Fibroblast of peridontal ligament (primary cell): ENCODE results near the gene CYP4F8.
A peak's percentile ranks its signal among the peaks of the same experiment; 100 is the strongest.
"Not testable (repeated sequence)": the region's sequence is repeated elsewhere in the genome, so short reads cannot be mapped to it uniquely, and the experiment has no call there.

Experiments
- DNase-seq: peaks from one replicate; pipeline ENCODE4 v3.0.0-alpha.2; 2010; ENCODE audit errors: extremely low read depth

The CYP4F8 gene, protein sequence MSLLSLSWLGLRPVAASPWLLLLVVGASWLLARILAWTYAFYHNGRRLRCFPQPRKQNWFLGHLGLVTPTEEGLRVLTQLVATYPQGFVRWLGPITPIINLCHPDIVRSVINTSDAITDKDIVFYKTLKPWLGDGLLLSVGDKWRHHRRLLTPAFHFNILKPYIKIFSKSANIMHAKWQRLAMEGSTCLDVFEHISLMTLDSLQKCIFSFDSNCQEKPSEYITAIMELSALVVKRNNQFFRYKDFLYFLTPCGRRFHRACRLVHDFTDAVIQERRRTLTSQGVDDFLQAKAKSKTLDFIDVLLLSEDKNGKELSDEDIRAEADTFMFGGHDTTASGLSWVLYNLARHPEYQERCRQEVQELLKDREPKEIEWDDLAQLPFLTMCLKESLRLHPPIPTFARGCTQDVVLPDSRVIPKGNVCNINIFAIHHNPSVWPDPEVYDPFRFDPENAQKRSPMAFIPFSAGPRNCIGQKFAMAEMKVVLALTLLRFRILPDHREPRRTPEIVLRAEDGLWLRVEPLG

DNA sequence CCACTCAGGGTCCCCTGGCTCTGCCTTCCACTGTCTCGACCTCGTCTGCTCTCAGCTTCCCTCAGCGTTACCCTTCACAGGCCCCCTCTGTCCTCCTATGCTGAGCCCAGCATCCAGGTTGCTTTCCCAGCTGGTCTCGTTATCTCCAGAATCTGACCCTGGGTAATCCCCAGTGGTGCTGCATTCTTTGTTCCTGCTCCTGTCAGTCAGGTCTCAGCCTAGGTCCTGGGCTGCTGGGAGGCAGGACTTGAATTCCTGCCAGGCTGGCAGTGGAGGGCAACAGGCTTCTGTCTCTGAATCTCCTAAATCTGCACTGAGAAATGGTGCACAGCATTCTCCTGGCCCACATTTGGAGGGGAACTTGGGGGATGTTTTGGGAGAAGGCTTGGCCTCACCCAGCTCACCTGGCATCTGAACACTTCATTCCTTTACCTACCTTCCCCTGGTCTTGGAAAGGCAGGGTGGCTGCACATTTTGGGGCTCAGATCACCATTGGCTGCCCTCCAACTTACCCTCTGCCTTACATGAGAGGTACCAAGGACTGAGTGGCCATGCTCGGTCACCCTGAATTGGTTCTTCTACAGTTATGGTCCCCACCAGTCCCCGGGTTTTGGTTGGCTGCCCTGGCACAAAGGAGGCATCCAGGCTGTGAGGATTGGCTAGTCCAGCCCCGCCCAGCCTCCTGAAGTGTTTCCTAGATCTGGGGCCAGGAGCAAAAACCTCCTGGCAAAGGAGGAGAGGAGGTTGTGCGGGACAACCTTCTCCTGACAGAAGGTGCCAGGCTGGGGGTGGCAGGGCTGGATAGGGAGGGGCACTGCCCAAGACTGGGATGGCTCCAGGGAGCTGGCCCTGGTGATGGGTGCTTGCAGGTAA is at the start of gene CYP4F8:
CYP4F8 (plus strand) TSS at position 712 of the 873 bp plus-strand sequence. CDS start 399 bp downstream, outside the sequence.
- no peak for DNase-seq

DNA sequence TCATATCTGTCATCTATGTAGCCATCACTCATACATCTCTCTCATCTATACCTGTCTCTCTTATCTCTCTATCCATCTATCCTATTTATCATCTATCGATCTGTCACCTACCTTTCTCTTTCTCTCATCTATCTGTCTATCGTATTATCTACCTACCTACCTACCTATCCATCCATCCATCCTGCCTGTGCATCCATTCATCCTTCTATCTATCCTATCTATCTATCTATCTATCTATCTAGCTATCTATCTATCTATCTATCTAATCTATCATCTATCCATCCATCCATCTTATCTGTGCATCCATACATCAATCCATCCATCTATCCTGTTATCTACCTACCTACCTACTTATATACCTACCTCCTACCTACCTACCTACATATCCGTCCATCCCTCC is 44.6 kb upstream of the CYP4F8 start:
- DNase-seq: no peak

- DNase-seq: no peak
Measured at GRCh38 chr19:15575406-15575805, 39.6 kb upstream of the CYP4F8 start.

GRCh38 chr19:15576526-15577156 is 38.4 kb upstream of the CYP4F8 start:
- no peak for DNase-seq

DNA sequence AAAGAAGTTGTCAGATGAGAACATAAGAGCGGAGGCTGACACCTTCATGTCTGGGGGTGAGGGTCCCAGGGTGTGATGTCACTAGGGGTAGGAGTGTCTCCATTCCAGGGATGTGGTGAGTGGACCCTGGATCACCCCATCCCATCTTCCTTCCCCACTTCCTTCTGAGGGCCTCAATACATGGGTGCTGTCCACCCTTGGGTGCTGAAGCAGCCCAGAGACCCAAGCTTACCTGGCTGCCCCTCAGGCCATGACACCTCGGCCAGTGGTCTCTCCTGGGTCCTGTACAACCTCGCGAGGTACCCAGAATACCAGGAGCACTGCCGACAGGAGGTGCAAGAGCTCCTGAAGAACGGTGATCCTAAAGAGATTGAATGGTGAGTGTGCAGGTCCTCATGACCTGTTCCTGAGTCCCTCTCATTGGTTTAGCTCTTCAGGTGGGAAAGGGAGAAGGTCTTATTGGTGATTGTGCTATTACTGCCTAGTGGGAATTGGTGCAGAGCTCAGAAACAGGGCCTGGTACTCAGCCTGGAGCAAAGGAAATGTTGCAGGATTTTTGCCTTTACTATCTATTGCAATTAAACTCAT is 37.7 kb upstream of the CYP4F8 start:
- DNase-seq: no peak

GRCh38 chr19:15583346-15583745 is 31.7 kb upstream of the CYP4F8 start:
- DNase-seq: no peak

DNA sequence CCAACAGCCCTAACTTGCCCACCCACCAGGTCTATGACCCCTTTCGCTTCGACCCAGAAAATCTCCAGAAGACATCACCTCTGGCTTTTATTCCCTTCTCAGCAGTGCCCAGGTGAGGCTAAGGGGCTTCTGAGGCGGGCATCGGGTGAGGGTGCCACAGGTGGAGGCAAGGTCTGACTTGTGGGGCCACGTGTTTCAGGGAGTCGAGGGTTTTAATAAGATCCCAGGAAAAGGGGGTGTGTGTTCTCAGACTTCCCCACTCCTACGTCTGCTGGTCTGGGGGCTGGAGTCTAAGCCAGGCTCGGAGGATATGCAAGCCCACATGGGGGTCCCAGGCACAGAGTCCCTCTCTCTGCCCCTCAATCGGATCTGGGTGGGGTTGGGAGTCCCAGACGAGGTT is 30.9 kb upstream of the CYP4F8 start:
- DNase-seq: no peak

DNA sequence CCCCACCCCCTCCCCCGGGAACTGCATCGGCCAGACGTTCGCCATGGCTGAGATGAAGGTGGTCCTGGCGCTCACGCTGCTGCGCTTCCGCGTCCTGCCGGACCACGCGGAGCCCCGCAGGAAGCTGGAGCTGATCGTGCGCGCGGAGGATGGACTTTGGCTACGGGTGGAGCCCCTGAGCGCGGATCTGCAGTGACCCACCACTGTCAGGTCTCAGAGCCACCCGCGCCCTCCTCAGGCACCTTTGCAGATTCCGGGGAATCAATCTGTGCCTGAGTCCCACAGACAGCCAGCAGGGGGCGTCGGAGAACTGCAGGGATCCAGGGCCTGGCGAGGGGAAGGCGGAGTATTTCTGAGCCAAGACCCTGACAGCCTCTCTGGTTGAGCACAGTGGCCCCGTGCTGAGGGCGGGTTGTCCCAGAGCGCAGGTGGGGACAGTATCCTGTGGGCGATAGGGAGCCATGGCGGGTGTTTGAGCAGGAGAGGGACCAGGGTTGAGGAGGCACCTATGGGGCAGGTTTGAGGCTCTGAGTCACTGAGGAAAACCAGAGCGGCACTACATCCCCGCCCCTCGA is 30.4 kb upstream of the CYP4F8 start:
- DNase-seq: peak; percentile 43

DNA sequence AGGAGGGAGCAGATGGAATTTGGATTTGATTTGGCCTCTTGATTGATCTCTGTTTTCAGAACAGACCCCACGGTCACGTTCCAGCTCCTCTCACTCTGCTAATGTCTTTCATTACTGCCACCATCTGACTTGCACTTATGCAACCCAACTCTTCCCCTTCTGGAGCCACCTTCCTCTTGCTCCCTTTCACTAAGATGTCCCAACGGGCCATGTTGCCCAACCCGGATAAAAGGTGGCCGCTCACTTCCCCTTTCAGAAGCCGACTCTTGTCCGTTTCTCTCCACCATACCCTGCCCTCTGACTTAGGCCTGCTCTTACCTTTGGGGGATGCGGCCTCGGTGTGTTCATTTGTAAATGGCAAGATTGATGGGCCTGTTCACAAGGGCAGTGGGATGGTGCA is 27.4 kb upstream of the CYP4F8 start:
- no peak for DNase-seq

GRCh38 chr19:15588265-15588664 is 26.8 kb upstream of the CYP4F8 start:
- DNase-seq: no peak

DNA sequence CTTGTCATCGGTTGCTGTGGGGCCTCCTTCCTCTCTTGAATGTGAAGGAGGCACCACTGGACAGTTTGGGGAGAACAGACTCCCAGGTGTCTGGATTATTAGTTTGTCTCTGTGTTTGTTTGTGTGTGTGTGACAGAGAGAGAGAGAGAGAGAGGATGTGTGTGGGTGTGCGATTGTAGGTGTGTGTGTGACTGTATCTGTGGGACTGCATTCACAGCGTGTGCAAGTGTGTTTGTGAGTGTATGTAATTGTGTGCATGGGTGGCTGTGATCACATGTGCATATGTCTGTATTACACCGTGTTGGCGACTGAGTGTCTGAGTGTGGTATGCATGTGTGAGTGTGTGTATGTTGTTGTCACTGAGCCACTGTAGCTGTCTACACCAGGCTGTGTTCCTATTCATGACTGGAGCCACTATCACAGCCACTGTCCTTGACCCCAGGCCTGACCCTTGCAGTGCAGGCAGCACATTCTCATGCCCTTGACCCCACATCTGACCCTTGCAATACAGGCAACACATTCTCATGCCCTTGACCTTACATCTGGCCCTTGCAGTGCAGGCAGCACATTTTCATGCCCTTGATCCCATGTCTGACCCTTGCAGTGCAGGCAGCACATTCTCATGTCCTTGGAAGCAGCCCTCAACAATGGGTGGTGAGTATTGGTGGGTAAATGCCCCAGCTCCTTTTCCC is 25.1 kb upstream of the CYP4F8 start:
- no peak for DNase-seq

GRCh38 chr19:15591796-15592195 is 23.2 kb upstream of the CYP4F8 start:
- DNase-seq: no peak

- DNase-seq: not testable (repeated sequence)
Measured at GRCh38 chr19:15592506-15592905, 22.5 kb upstream of the CYP4F8 start.

- DNase-seq: not testable (repeated sequence)
Measured at GRCh38 chr19:15593766-15594165, 21.3 kb upstream of the CYP4F8 start.

DNA sequence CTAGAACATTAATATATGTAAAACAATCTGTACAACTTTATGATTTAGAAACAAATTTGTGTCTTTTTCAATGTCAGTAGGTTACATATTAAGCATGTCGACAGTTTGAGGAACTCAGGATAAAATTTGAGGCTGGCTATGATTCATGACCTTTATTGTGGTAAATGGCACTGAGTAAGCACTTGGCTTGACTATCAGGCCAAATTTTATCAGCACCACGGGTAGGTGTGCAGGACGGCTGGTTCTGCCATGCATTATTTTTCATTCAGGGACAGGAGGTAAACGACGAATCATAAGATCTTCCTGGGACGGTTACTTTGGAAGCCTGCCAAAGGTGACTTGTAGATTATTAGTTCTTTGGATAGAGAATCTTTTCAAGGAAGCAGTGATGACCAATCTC is 19.9 kb upstream of the CYP4F8 start:
- DNase-seq: no peak

- DNase-seq: not testable (repeated sequence)
Measured at GRCh38 chr19:15607978-15608925, 6.8 kb upstream of the CYP4F8 start.

- DNase-seq: no peak
Measured at GRCh38 chr19:15609261-15609660, 5.8 kb upstream of the CYP4F8 start.

DNA sequence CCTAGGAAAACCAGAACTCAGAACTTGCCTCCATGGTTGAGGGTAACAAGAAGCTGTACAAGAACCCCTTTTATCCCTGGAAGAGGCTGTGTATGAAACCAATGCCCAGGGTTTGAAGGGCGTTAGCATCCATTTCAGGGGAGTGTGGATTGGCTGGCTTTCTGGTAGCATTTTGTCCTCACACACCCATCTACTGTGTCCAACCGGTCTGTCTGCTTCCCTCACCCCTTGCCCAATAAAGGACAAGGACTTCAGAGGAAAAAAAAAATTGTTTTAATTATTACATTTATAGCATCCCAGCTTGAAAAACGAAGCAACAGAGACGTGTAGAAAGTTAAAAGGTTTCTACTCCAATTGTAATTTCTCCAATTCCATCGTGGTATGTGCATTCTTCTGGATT is 2.7 kb upstream of the CYP4F8 start:
- DNase-seq: no peak

GRCh38 chr19:15613338-15613737 is 1.7 kb upstream of the CYP4F8 start:
- DNase-seq: no peak

DNA sequence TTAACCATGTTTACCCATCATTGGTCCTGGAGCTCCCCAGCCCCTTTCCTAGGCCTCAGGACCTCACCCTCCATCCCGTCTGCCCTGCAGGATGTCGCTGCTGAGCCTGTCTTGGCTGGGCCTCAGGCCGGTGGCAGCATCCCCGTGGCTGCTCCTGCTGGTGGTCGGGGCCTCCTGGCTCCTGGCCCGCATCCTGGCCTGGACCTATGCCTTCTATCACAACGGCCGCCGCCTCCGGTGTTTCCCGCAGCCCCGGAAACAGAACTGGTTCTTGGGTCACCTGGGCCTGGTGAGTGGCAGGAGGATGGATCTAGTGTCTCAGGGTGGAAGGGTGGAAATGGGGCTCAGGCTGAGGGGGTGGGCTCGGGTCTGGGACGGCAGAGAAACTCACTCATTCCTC is 508 bp downstream of the CYP4F8 start:
- no peak for DNase-seq
